ENCODE results near the gene RPL32.

DNA sequence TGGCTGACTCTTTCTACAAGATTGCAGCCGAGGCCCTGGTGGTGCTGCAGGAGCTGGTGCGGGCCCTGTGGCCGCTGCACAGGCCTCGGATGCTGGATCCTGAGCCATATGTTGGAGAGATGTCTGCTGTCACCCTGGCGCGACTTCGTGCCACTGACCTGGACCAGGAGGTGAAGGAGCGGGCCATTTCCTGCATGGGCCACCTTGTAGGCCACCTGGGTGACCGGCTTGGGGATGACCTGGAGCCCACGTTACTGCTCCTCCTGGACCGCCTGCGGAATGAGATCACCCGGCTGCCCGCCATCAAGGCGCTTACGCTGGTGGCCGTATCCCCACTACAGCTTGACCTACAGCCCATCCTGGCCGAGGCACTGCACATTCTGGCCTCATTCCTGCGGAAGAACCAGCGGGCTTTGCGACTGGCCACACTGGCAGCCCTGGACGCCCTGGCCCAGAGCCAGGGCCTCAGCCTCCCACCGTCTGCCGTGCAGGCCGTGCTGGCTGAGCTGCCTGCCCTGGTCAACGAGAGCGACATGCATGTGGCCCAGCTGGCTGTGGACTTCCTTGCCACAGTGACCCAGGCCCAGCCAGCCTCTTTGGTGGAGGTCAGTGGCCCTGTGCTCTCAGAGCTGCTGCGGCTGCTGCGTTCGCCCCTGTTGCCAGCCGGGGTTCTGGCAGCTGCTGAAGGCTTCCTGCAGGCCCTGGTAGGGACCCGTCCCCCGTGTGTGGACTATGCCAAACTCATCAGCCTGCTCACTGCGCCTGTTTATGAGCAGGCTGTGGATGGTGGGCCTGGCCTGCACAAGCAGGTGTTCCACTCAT is 24.6 kb downstream of the RPL32 start:
- TF ChIP-seq, protein P1, sequence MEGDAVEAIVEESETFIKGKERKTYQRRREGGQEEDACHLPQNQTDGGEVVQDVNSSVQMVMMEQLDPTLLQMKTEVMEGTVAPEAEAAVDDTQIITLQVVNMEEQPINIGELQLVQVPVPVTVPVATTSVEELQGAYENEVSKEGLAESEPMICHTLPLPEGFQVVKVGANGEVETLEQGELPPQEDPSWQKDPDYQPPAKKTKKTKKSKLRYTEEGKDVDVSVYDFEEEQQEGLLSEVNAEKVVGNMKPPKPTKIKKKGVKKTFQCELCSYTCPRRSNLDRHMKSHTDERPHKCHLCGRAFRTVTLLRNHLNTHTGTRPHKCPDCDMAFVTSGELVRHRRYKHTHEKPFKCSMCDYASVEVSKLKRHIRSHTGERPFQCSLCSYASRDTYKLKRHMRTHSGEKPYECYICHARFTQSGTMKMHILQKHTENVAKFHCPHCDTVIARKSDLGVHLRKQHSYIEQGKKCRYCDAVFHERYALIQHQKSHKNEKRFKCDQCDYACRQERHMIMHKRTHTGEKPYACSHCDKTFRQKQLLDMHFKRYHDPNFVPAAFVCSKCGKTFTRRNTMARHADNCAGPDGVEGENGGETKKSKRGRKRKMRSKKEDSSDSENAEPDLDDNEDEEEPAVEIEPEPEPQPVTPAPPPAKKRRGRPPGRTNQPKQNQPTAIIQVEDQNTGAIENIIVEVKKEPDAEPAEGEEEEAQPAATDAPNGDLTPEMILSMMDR (IDR thresholded peaks at IDR 0.05 in 2 of 3, conservative IDR thresholded peaks at IDR 0.05 in 1 of 3; ENCODE audit: borderline replicate concordance in 1 of 3, insufficient read depth in 1 of 3, low read depth in 2 of 3, low read length in 2 of 3), result no peak
- TF ChIP-seq POLR2A (IDR thresholded peaks at IDR 0.05; ENCODE audit: borderline replicate concordance, extremely low read depth, insufficient read depth, insufficient read length) (no peak), EZH2 (IDR thresholded peaks at IDR 0.05) (no peak), RAD21 (IDR thresholded peaks at IDR 0.05; ENCODE audit: low read depth) (no peak), JUND (IDR thresholded peaks at IDR 0.05) (no peak), EZH2phosphoT487 (IDR thresholded peaks at IDR 0.05; ENCODE audit: borderline replicate concordance) (no peak), POLR2AphosphoS5 (IDR thresholded peaks at IDR 0.05; ENCODE audit: low read depth, low read length) (no peak), CEBPB (IDR thresholded peaks at IDR 0.05; ENCODE audit: low read depth) (no peak)
- TF ChIP-seq, protein P2, sequence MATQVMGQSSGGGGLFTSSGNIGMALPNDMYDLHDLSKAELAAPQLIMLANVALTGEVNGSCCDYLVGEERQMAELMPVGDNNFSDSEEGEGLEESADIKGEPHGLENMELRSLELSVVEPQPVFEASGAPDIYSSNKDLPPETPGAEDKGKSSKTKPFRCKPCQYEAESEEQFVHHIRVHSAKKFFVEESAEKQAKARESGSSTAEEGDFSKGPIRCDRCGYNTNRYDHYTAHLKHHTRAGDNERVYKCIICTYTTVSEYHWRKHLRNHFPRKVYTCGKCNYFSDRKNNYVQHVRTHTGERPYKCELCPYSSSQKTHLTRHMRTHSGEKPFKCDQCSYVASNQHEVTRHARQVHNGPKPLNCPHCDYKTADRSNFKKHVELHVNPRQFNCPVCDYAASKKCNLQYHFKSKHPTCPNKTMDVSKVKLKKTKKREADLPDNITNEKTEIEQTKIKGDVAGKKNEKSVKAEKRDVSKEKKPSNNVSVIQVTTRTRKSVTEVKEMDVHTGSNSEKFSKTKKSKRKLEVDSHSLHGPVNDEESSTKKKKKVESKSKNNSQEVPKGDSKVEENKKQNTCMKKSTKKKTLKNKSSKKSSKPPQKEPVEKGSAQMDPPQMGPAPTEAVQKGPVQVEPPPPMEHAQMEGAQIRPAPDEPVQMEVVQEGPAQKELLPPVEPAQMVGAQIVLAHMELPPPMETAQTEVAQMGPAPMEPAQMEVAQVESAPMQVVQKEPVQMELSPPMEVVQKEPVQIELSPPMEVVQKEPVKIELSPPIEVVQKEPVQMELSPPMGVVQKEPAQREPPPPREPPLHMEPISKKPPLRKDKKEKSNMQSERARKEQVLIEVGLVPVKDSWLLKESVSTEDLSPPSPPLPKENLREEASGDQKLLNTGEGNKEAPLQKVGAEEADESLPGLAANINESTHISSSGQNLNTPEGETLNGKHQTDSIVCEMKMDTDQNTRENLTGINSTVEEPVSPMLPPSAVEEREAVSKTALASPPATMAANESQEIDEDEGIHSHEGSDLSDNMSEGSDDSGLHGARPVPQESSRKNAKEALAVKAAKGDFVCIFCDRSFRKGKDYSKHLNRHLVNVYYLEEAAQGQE (IDR thresholded peaks at IDR 0.05; ENCODE audit: low read depth), result no peak
- TF ChIP-seq, protein P3, sequence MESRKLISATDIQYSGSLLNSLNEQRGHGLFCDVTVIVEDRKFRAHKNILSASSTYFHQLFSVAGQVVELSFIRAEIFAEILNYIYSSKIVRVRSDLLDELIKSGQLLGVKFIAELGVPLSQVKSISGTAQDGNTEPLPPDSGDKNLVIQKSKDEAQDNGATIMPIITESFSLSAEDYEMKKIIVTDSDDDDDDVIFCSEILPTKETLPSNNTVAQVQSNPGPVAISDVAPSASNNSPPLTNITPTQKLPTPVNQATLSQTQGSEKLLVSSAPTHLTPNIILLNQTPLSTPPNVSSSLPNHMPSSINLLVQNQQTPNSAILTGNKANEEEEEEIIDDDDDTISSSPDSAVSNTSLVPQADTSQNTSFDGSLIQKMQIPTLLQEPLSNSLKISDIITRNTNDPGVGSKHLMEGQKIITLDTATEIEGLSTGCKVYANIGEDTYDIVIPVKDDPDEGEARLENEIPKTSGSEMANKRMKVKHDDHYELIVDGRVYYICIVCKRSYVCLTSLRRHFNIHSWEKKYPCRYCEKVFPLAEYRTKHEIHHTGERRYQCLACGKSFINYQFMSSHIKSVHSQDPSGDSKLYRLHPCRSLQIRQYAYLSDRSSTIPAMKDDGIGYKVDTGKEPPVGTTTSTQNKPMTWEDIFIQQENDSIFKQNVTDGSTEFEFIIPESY (IDR thresholded peaks at IDR 0.05; ENCODE audit: extremely low read depth, insufficient replicate concordance, low read length), result no peak
